Astrocyte of the spinal cord (primary cell): ENCODE data around the gene SMAD5.

Experiments
- DNase-seq: peaks from one replicate; pipeline ENCODE4 v3.0.0; 2011; ENCODE audit warnings: low read depth, low spot score
- H3K4me3 ChIP-seq: 2 replicates; pipeline ENCODE4 v1.5.1; 2011; ENCODE audit warnings: low read depth, mild to moderate bottlenecking, low read length, moderate library complexity
- CTCF ChIP-seq: IDR thresholded peaks from 2 replicates; pipeline ENCODE4 v1.5.1; 2012; ENCODE audit warnings: low read depth, mild to moderate bottlenecking, low read length, inconsistent platforms
- in situ Hi-C: cut with HindIII; loops from 2 replicates; pipeline ENCODE4 v1.10.0; 2017; ENCODE audit warnings: low sequenced_read_pairs

The SMAD5 gene

GRCh38 chr5:136208916-136209315, 76.3 kb downstream of the SMAD5 start:
- no peak for TF ChIP-seq CTCF
- in situ Hi-C loops, result no loop called here
- no peak overlapping the region for H3K4me3 ChIP-seq
- no peak for DNase-seq

GRCh38 chr5:136209346-136209910, 76.8 kb downstream of the SMAD5 start:
- TF ChIP-seq CTCF, result no peak
- in situ Hi-C loops, result no loop called here
- DNase-seq, result no peak
- H3K4me3 ChIP-seq, result no peak overlapping the region

GRCh38 chr5:136210259-136210658, 77.6 kb downstream of the SMAD5 start:
- no peak overlapping the region for H3K4me3 ChIP-seq
- in situ Hi-C loops, result no loop called here
- no peak for DNase-seq
- TF ChIP-seq CTCF, result no peak

- DNase-seq, result no peak
- no peak for TF ChIP-seq CTCF
- in situ Hi-C loops, result no loop called here
- no peak overlapping the region for H3K4me3 ChIP-seq
These were observed 78.8 kb downstream of the SMAD5 start for GRCh38 chr5:136211282-136212040.

- no peak overlapping the region for H3K4me3 ChIP-seq
- no peak for DNase-seq
- in situ Hi-C loops, result no loop called here
- TF ChIP-seq CTCF, result peak; percentile 93
These were observed 79.6 kb downstream of the SMAD5 start for GRCh38 chr5:136212252-136212721.

GRCh38 chr5:136213919-136214493, 81.4 kb downstream of the SMAD5 start:
- TF ChIP-seq CTCF, result no peak
- H3K4me3 ChIP-seq, result no peak overlapping the region
- in situ Hi-C loops, result no loop called here
- no peak for DNase-seq
